Measurements from ENCODE around the gene SUPT3H. TPM values are rescaled to one million over a fixed set of nuclear protein-coding genes. Genes with fewer than 3 reads are reported as not detected.

SUPT3H gene
- polyA plus RNA-seq, 3 donors: 2.4 to 3.5 (median 2.5) TPM

DNA sequence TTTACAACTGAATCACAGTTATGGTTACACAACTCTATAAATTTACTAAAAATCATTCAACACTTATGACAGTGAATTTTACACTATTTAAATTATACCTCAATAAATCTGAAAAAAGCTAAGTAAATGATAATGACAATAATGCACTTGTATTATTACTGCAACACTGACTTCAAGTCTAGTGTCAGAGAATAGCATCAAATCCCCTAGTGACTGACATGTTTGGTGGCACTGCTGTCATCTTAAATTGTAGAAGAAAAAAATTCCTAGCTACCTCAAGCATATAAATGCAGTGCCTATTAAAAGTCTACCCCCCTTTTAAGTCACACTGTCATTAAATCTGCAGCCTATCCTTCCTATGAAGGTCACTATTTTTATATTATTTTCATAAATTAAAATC, 239.0 kb downstream of the SUPT3H start:
- Histone ChIP-seq H3K4me3 (replicated peaks in 1 of 3; ENCODE audit: low read depth in 2 of 3, low read length in 3 of 3) (no peak overlapping the region), H3K27me3 (ENCODE audit: control insufficient read depth in 2 of 2, insufficient read depth in 2 of 2, low read length in 2 of 2) (no peaks in the 10 kb centered on the region), H4K20me1 (ENCODE audit: insufficient read depth, low read length) (no peaks in the 10 kb centered on the region), H2AFZ (ENCODE audit: insufficient read depth, low read depth, low read length, poor library complexity, severe bottlenecking) (no peak overlapping the region), H3K27ac (ENCODE audit: low read depth in 1 of 2, low read length in 2 of 2) (no peak overlapping the region), H3K36me3 (replicated peaks in 1 of 2; ENCODE audit: control insufficient read depth in 1 of 2, insufficient read depth in 2 of 2, low read length in 2 of 2) (no peaks in the 10 kb centered on the region), H3K4me1 (ENCODE audit: control insufficient read depth in 1 of 2, insufficient read depth in 2 of 2, low read length in 2 of 2) (no peaks in the 10 kb centered on the region), H3K79me2 (ENCODE audit: insufficient read depth, low read length) (no peaks in the 10 kb centered on the region), H3K9ac (ENCODE audit: insufficient read depth, low read length, poor library complexity, severe bottlenecking) (no peak overlapping the region), H3K9me3 (replicated peaks in 1 of 2; ENCODE audit: control insufficient read depth in 1 of 2, insufficient read depth in 1 of 2, low read length in 2 of 2) (peaks cover 3 to 9% of the 10 kb centered on the region in 2 donors), H3K4me2 (replicated peaks; ENCODE audit: extremely low read depth, low read length, poor library complexity, severe bottlenecking) (no peak overlapping the region)
- no peak overlapping the region for H3K27ac Mint-ChIP-seq
- no peaks in the 10 kb centered on the region for H3K4me1 Mint-ChIP-seq
- intact Hi-C loops (cut with micrococcal nuclease): no loop called here
- no peak for DNase-seq
- TF ChIP-seq, protein P1, sequence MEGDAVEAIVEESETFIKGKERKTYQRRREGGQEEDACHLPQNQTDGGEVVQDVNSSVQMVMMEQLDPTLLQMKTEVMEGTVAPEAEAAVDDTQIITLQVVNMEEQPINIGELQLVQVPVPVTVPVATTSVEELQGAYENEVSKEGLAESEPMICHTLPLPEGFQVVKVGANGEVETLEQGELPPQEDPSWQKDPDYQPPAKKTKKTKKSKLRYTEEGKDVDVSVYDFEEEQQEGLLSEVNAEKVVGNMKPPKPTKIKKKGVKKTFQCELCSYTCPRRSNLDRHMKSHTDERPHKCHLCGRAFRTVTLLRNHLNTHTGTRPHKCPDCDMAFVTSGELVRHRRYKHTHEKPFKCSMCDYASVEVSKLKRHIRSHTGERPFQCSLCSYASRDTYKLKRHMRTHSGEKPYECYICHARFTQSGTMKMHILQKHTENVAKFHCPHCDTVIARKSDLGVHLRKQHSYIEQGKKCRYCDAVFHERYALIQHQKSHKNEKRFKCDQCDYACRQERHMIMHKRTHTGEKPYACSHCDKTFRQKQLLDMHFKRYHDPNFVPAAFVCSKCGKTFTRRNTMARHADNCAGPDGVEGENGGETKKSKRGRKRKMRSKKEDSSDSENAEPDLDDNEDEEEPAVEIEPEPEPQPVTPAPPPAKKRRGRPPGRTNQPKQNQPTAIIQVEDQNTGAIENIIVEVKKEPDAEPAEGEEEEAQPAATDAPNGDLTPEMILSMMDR (IDR thresholded peaks at IDR 0.05): no peak
- H3K4me3 Mint-ChIP-seq: no peak overlapping the region
- peaks cover 0 to 2% of the 10 kb centered on the region in 2 donors for H3K36me3 Mint-ChIP-seq
- H3K27me3 Mint-ChIP-seq (ENCODE audit: low read depth in 3 of 3): peaks cover 0 to 3% (median 1%) of the 10 kb centered on the region in 3 donors
- peaks cover 15 to 25% (median 20%) of the 10 kb centered on the region in 7 donors for H3K9me3 Mint-ChIP-seq

DNA sequence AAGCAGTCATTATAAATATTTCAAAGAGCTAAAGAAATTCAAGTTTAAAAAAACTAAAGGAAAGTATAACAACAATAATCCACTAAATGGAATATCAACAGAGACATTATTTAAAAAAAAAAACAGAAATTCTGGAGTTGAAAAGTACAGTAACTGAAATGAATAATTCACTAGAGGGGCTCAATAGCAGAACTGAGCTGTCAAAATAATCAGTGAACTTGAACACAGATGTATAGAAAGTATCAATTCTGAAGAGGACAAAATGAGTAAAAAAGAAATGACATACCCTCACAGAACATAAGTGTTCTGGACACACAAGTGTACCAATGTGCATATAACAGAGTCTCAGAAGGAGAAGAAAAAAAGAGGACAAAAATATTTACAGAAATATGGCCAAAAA, 241.2 kb downstream of the SUPT3H start:
- Mint-ChIP-seq H3K36me3 (peaks cover 0 to 2% of the 10 kb centered on the region in 2 donors), H3K27me3 (ENCODE audit: low read depth in 3 of 3) (peaks cover 0 to 3% (median 1%) of the 10 kb centered on the region in 3 donors), H3K9me3 (peaks cover 8 to 21% (median 17%) of the 10 kb centered on the region in 7 donors), H3K27ac (no peak overlapping the region), H3K4me3 (no peak overlapping the region), H3K4me1 (peaks cover 6% of the 10 kb centered on the region)
- Histone ChIP-seq H3K9me3 (replicated peaks in 1 of 2; ENCODE audit: control insufficient read depth in 1 of 2, insufficient read depth in 1 of 2, low read length in 2 of 2) (peaks cover 3 to 9% of the 10 kb centered on the region in 2 donors), H3K27me3 (ENCODE audit: control insufficient read depth in 2 of 2, insufficient read depth in 2 of 2, low read length in 2 of 2) (no peaks in the 10 kb centered on the region), H3K4me3 (replicated peaks in 1 of 3; ENCODE audit: low read depth in 2 of 3, low read length in 3 of 3) (no peak overlapping the region), H3K27ac (ENCODE audit: low read depth in 1 of 2, low read length in 2 of 2) (no peak overlapping the region), H3K9ac (ENCODE audit: insufficient read depth, low read length, poor library complexity, severe bottlenecking) (no peak overlapping the region), H3K4me2 (replicated peaks; ENCODE audit: extremely low read depth, low read length, poor library complexity, severe bottlenecking) (no peak overlapping the region), H2AFZ (ENCODE audit: insufficient read depth, low read depth, low read length, poor library complexity, severe bottlenecking) (no peak overlapping the region), H3K79me2 (ENCODE audit: insufficient read depth, low read length) (no peaks in the 10 kb centered on the region), H3K4me1 (ENCODE audit: control insufficient read depth in 1 of 2, insufficient read depth in 2 of 2, low read length in 2 of 2) (no peaks in the 10 kb centered on the region), H4K20me1 (ENCODE audit: insufficient read depth, low read length) (no peaks in the 10 kb centered on the region), H3K36me3 (replicated peaks in 1 of 2; ENCODE audit: control insufficient read depth in 1 of 2, insufficient read depth in 2 of 2, low read length in 2 of 2) (no peaks in the 10 kb centered on the region)
- TF ChIP-seq, protein P1 (IDR thresholded peaks at IDR 0.05): no peak
- intact Hi-C loops (cut with micrococcal nuclease): no loop called here
- DNase-seq: no peak
